Stimulated activated CD8-positive, alpha-beta memory T cell treated with anti-CD3 and anti-CD28 coated beads, Interleukin-12 subunit alpha, Interleukin-12 subunit beta, amount 100 ng/mL, for 24 hours (primary cell): Measurements from ENCODE around the gene RASL10B.
"Not testable (repeated sequence)": the region's sequence is repeated elsewhere in the genome, so short reads cannot be mapped to it uniquely, and the experiment has no call there.

Source experiments
- DNase-seq: peaks from one replicate; pipeline ENCODE4 v3.0.0-alpha.2; 2020; ENCODE audit errors: extremely low read depth

RASL10B gene, protein sequence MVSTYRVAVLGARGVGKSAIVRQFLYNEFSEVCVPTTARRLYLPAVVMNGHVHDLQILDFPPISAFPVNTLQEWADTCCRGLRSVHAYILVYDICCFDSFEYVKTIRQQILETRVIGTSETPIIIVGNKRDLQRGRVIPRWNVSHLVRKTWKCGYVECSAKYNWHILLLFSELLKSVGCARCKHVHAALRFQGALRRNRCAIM

DNA sequence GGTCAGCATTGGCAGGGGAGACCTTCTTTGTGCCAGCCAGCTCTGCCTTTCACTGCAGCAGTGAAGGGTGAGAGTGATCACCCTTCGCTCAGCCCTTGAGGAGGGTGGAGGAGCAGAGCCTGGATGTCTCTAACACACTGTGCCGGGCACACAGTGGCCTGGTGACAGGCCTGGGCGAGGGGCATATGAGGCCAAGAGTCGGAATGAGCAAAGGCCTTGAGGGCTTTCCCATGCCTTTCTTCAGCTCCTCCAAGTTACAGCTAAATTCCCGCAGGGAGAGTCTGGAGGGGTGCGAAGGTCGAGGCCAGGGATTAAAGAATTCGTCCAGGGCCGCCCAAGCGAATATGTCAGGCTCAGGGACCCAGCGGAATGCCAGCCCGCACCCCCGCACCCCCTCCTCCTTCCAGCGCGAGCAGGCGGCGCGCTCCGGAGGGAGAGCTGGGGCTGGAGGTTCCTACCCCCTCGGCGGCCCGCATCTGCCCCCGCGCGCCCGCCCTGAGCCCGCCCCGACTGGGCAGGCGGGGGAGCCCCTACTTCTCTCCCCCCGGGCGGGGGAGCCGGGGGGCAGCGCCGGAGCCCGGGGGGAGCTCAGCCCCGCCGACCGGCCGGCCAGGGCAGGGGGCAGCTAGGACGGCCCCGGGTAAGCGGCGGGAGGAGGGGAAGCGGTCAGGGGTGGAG is at the start of gene RASL10B:
RASL10B (plus strand) TSS at position 401 of the 678 bp plus-strand sequence. CDS start 3,546 bp downstream, outside the sequence.
- peak; percentile 11 for DNase-seq

GRCh38 chr17:35683591-35683990 is 47.8 kb upstream of the RASL10B start:
- no peak for DNase-seq

DNA sequence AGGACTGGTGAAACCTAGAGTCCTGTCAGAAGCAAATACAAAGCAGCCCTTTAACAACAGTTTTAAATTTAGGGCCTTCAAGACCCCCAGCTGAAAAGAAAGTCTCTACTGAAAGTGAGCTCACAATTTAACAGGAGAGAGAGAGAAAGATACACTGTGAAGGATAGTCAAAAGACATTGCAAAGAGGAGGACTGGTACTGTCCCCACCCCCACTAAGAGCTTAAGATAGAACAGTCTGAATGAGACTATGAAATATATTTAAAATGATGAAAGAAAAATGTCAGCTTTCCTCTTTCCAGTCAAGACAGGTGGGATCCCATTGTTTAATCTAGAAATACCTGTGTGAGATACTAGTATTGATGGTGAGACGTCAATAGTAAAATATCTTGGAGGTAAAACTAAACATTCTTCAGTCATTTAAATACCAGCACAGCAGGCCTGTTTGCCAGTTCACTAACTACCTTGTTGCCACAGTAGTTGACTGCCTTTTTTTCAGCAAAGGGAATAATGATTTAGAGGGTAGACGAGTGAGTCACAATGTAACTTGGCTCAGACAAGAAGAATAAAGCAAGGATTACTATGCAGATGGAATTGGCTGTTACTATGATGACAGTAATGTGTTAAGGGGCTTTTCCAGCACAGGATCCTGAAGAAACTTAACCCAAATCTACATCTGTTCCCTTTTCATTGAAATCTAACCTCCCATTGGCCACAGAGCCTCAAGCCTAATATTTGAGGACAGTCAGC is 47.2 kb upstream of the RASL10B start:
- DNase-seq = no peak

- no peak for DNase-seq
These were observed 38.8 kb upstream of the RASL10B start for GRCh38 chr17:35692512-35693210.

GRCh38 chr17:35693662-35694061 is 37.8 kb upstream of the RASL10B start:
- DNase-seq = no peak

DNA sequence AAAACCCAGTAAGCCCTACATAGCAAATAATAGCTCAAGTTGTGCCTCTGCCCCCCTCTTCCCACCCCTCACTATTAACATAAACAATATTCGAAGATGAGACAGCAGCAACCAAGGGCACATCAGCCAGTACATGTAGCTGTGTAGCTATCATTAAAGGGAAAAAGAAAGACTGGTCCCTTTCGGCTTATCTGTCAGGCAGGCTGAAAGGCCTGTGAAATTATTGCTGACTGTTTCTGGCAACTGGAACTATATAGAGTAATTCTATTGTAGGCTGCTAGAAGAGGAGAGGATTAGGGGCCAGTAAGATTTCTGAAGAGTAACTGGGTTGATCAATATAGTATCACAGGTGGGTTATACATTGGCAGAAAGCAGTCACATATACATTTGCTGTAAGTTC is 36.5 kb upstream of the RASL10B start:
- no peak for DNase-seq

DNA sequence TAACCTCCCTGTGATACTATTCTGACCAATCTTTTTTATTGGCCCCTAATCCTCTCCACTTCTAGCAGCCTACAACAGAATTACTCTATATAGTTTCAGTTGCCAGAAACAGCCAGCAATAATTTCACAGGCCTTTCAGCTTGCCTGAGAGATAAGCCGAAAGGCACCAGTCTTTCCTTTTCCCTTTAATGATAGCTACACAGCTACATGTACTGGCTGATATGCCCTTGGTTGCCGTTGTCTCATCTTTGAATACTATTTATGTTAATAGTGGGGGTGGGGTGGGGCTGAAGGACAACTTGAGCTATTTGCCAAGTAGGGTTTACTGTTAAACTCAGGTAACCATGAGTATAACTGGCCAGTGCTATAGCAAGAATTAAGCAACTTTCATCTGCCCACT is 35.8 kb upstream of the RASL10B start:
- DNase-seq = no peak

DNA sequence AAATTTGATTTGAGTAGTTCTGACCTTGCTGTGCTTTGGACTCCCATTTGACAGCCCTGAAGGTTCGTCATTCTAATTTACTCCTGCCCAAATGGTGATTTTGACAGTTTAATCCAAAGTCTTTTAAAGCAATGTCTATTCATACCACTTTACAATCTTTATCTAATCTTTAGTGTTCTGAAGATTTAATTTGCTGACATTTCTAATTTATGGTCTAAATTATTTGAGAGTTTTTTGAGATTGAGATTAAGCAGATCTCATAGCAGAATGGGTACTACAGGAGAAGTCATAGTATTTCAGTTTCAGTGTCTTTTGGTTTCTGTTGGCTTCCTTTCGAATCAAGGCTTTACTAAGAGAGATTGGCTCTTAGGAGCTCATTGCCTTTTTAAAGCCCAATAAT is 32.6 kb upstream of the RASL10B start:
- DNase-seq = no peak

DNA sequence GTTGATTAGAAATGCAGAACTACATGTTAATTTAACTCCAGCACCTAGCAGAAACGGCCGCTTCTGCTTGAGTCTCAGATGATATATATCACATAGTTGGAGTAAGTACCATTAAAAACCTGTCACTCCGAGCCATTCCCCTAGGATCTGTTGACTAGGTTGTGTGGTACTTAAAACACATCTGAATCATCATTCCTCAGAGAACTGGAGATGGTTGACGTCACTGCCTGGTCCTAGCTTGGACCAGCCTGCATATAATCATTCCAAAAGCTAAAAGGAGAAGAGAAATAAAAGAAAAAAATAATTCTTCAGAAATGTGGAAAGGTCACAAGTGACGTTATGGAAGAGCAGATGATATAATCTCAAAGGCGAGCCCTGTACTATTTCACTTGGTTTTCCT is 31.3 kb upstream of the RASL10B start:
- DNase-seq = no peak

GRCh38 chr17:35701491-35701890 is 29.9 kb upstream of the RASL10B start:
- no peak for DNase-seq

GRCh38 chr17:35703308-35703707 is 28.1 kb upstream of the RASL10B start:
- not testable (repeated sequence) for DNase-seq

DNA sequence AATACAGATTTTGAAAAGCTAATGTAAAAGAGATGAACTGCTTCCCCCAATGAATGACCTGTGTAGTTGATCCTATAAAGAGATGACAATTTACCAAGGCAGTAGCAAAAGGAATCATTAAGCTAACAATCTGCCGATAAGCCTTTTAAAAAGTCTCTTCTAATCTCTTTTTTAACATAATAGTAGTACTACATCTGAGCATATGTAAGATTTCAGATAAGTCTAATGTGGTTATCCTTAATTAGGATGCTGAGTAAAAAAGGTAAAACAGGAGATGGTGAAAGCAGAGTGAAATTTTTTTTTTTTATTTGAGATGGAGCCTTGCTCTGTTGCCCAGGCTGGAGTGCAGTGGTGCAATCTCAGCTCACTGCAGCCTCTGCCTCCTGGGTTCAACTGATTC is 26.2 kb upstream of the RASL10B start:
- DNase-seq = no peak

DNA sequence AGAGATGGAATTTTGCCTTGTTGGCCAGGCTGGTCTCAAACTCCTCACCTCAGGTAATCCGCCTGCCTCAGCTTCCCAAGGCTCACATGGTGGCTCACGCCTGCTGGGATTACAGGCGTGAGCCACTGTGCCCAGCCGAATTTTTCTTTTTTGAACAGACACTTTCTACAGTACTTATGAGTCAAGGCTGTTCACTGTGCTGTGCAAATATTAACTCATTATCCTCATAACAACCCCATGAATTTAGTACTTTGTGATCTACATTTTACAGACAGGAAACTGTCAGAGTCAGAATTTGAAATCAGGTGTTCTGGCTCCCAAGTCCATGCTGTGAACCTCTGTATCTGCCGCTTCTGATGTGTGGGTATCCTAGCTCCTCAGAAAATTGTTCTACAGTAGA is 25.7 kb upstream of the RASL10B start:
- no peak for DNase-seq

DNA sequence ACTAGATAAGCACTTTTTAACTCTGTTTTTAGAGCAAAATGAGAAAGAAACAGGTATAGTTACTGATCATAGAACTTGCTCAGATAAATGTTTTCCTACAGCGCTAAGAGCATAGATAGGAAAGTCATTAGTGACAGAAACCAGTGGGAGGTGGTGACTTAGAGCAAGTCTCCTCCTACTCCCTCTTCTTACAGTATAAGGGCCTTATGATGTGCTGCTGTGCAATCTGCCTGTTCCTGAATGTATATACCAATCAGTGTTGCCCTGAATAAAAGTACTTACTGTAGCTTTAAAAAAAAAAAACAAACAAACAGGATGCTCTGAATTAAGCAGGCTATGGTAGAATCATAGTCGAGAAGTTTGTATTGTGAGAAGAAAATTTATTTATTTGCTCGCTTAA is 23.3 kb upstream of the RASL10B start:
- no peak for DNase-seq

GRCh38 chr17:35708951-35709350 is 22.5 kb upstream of the RASL10B start:
- no peak for DNase-seq

DNA sequence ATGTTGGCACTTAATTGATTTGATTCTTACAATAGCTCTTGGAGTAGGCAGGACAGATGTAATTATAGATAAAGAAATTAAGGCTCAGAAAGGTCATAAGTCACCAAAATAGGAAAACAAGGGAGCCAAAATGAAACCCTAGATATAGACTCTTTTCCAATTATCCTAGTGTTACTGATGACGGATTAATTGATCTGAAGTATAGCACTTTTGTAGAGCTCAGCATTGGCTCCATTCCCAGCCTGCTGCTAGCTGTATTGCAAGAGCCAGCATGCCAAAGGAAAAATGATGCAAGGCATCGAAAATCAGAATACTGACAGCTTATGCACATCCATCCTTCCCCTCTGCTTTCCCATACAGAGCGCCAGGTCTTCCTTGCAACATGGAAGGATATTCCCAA is 21.6 kb upstream of the RASL10B start:
- no peak for DNase-seq

DNA sequence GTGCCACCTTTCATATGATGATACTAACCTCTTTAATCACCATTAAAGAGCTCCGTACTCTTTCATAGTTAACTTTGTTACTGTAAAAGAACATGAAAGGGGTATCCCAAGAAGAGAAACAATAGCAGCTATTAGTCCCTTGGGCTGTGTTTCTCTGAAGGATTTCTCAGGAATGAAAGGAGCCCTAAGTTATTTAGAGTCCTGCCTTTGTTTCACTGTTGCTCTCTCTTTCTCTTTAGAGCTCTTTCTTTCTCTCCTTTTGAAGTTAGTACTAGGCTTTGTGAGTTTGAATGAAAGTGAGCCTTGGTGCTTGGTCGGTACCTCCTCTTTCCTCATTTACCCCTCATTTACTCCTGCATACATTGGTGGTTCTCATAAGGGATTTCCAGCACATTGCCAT is 20.5 kb upstream of the RASL10B start:
- no peak for DNase-seq

DNA sequence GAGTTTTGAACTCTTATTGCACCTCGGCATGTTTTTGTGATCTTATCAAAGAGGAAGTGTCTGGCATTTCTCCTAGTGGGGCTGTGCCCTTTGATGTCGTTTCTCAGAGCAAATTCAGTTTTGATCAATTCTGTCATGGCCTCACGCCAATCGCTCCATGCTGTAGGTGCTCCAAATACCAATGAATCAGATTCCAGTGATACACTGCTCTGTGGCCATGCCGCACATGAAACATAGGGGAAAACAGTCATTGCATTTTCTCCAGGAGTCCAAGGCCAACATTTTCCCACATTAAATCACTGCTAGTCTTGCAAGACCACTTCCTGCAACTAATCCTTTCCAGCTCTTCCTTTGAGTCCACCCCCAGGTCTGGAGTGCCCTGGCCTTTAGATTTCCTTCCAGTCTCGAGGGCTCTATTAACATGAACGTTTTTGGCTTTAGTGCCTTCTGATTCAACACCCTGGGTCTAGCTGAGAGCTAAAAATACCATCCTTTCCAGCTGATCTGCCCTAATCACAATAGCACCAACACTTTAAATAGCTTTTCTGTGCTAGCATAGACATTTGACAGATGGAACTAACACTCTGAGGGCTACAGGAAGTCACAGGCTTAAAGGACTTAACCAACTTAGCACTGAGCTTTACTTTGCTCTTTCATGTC is 18.2 kb upstream of the RASL10B start:
- no peak for DNase-seq

DNA sequence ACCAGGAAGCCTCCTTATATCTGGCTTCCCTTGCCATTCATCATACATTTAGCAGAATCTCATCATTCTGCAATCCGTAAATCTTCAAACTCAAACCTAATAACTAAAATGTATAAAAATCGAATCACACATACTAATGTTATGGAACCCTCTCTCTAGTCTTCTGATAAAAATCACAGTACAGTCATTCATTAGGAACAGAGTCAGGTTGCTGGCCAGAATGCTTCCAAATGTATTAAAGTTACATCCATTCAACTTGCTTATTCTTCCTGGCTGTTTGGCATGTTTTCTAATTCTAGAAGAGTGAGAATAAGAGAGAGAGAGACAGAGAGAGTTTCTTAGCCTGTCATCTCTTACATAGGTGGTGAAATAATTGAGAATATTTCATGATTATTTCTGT is 16.5 kb upstream of the RASL10B start:
- no peak for DNase-seq

- DNase-seq = no peak
These were observed 16.0 kb upstream of the RASL10B start for GRCh38 chr17:35715416-35715815.

DNA sequence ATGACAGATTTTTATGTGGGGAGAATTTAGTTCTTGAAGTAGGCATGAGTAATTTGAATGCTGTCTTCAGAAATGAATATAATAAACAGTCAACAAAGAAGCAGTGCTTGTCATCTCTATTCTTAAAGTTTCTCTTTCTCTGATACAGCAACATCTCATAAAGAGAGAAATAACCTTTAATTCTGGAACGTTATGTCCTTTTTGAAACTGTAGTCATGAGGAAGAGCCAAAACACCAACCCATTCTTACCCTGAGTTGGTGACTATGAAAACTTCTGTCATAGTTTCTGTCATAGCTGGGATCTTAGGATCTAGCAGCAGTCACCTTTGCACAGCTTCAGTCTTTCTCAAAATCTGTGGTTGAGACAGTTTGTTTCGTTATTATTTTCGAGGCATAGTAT is 15.3 kb upstream of the RASL10B start:
- no peak for DNase-seq

DNA sequence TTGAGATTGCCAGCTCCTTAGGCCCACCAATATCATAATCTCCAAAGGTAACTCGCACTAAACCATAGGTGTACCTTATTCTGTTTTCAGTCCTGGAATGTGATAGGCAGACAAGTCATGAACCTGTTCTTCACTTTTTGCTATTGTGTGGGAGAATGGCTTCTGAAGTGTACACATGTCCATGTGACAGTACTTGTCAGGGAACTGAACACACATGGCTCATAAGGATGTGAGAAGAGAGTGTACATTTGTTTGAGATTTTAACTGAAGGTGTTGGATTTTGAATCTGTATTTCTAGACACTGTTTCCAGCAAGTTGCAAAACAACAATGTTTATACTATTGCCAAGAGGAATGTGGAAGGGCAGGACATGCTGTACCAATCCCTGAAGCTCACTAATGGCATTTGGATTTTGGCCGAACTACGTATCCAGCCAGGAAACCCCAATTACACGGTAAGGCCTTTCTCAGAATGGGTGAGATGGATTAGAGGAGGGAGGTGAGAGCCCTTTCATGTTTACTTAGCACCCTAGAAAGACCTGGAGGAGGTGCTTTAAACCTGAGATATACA is 14.5 kb upstream of the RASL10B start:
- no peak for DNase-seq
